Measurements from ENCODE around the gene PURA.
A peak's percentile ranks its signal among the peaks of the same experiment; 100 is the strongest.

Gene PURA

GRCh38 chr5:140113699-140114263, at the start of gene PURA:
PURA (plus strand) TSS chr5:140114109; CDS start chr5:140114182, 73 bp downstream.
- Histone ChIP-seq H3K9me3 (ENCODE audit: severe bottlenecking) (no peaks in the 10 kb centered on the region), H3K27ac (ENCODE audit: poor library complexity, severe bottlenecking) (peak within 1 kb of the TSS; percentile 81), H3K4me3 (ENCODE audit: severe bottlenecking) (peak within 1 kb of the TSS; percentile 48), H3K36me3 (ENCODE audit: low read depth) (peaks cover 8% of the 10 kb centered on the region; the same call in 1 of the 2 replicates), H3K4me1 (ENCODE audit: insufficient read depth, poor library complexity, severe bottlenecking) (peaks cover 34% of the 10 kb centered on the region), H3K27me3 (ENCODE audit: insufficient read depth, poor library complexity, severe bottlenecking) (no peaks in the 10 kb centered on the region)
- ATAC-seq (ENCODE audit: low read depth) (peak; percentile 83), DNase-seq (ENCODE audit: low spot score) (peak; percentile 98)
- TF ChIP-seq CTCF (IDR thresholded peaks at IDR 0.05; ENCODE audit: poor library complexity, severe bottlenecking), result peak; percentile 48

- H3K4me1 ChIP-seq (ENCODE audit: insufficient read depth, poor library complexity, severe bottlenecking), result no peaks in the 10 kb centered on the region
- no peaks in the 10 kb centered on the region for H3K36me3 ChIP-seq (ENCODE audit: low read depth)
- TF ChIP-seq CTCF (IDR thresholded peaks at IDR 0.05; ENCODE audit: poor library complexity, severe bottlenecking), result no peak
- H3K27me3 ChIP-seq (ENCODE audit: insufficient read depth, poor library complexity, severe bottlenecking), result peaks cover 4% of the 10 kb centered on the region
- H3K27ac ChIP-seq (ENCODE audit: poor library complexity, severe bottlenecking), result no peak overlapping the region
- no peaks in the 10 kb centered on the region for H3K9me3 ChIP-seq (ENCODE audit: severe bottlenecking)
- H3K4me3 ChIP-seq (ENCODE audit: severe bottlenecking), result no peak overlapping the region
- no peak for ATAC-seq (ENCODE audit: low read depth)
- DNase-seq (ENCODE audit: low spot score), result no peak
These were observed 41.1 kb upstream of the PURA start for GRCh38 chr5:140072812-140073211.

- peak; percentile 90 for TF ChIP-seq CTCF (IDR thresholded peaks at IDR 0.05; ENCODE audit: poor library complexity, severe bottlenecking)
- no peak for DNase-seq (ENCODE audit: low spot score)
- H3K36me3 ChIP-seq (ENCODE audit: low read depth), result no peaks in the 10 kb centered on the region
- no peaks in the 10 kb centered on the region for H3K9me3 ChIP-seq (ENCODE audit: severe bottlenecking)
- H3K27me3 ChIP-seq (ENCODE audit: insufficient read depth, poor library complexity, severe bottlenecking), result peaks cover 4% of the 10 kb centered on the region
- no peak for ATAC-seq (ENCODE audit: low read depth)
- no peaks in the 10 kb centered on the region for H3K4me1 ChIP-seq (ENCODE audit: insufficient read depth, poor library complexity, severe bottlenecking)
- H3K27ac ChIP-seq (ENCODE audit: poor library complexity, severe bottlenecking), result no peak overlapping the region
- no peak overlapping the region for H3K4me3 ChIP-seq (ENCODE audit: severe bottlenecking)
These were observed 40.6 kb upstream of the PURA start for GRCh38 chr5:140073296-140073695.

GRCh38 chr5:140075371-140075770, 38.5 kb upstream of the PURA start:
- 0 out of 3 replicates have a peak, but pooled peaks have one; percentile 33 for ATAC-seq (ENCODE audit: low read depth)
- no peak for DNase-seq (ENCODE audit: low spot score)
- no peaks in the 10 kb centered on the region for H3K4me1 ChIP-seq (ENCODE audit: insufficient read depth, poor library complexity, severe bottlenecking)

More at GRCh38 chr5:140075371-140075770, 38.5 kb upstream of the PURA start:
- H3K9me3 ChIP-seq (ENCODE audit: severe bottlenecking), result no peaks in the 10 kb centered on the region
- H3K27me3 ChIP-seq (ENCODE audit: insufficient read depth, poor library complexity, severe bottlenecking), result no peaks in the 10 kb centered on the region
- H3K4me3 ChIP-seq (ENCODE audit: severe bottlenecking), result no peak overlapping the region
- no peak overlapping the region for H3K27ac ChIP-seq (ENCODE audit: poor library complexity, severe bottlenecking)
- peak; percentile 68 for TF ChIP-seq CTCF (IDR thresholded peaks at IDR 0.05; ENCODE audit: poor library complexity, severe bottlenecking)
- H3K36me3 ChIP-seq (ENCODE audit: low read depth), result no peaks in the 10 kb centered on the region

All from RWPE2 (cell line).